Liver (tissue), 3 donors: ENCODE data around the gene CREBBP.

Experiments used
- CTCF ChIP-seq: fragments of 150-350 bp; IDR thresholded peaks from 2 replicates; pipeline ENCODE4 v1.5.1; 2017; ENCODE audit warnings: improper control_type of control experiment, low read depth, low read length; ENCODE audit not compliant: missing input control
- FOXA1 ChIP-seq: IDR thresholded peaks from 2 replicates; pipeline ENCODE4 v1.6.1; 2016; ENCODE audit warnings: antibody characterized with exemption
- MAX ChIP-seq: IDR thresholded peaks from 2 replicates; pipeline ENCODE4 v1.6.1; 2016; ENCODE audit warnings: antibody characterized with exemption
- RAD21 ChIP-seq, 2 donors: IDR thresholded peaks; 2 replicates each; pipeline ENCODE4 v1.6.1; 2016; ENCODE audit warnings: antibody characterized with exemption in 2 of 2, mild to moderate bottlenecking in 2 of 2
- REST ChIP-seq: IDR thresholded peaks from 2 replicates; pipeline ENCODE4 v1.6.1; 2016; ENCODE audit warnings: antibody characterized with exemption, mild to moderate bottlenecking
- RXRA ChIP-seq, 2 donors: IDR thresholded peaks; 2 replicates each; pipeline ENCODE4 v1.6.1; 2017 to 2018; ENCODE audit warnings: antibody characterized with exemption in 2 of 2, mild to moderate bottlenecking in 1 of 2
- ZBTB33 ChIP-seq: IDR thresholded peaks from 2 replicates; pipeline ENCODE4 v1.6.1; 2016; ENCODE audit warnings: antibody characterized with exemption
- donor health status: healthy.
- donor health status: healthy.

- no peak for TF ChIP-seq CTCF
- no peak for TF ChIP-seq RXRA (IDR thresholded peaks at IDR 0.05)
- TF ChIP-seq REST = no peak
- no peak for TF ChIP-seq ZBTB33
- no peak for TF ChIP-seq RAD21 (IDR thresholded peaks at IDR 0.05)
- TF ChIP-seq FOXA1 = no peak
- TF ChIP-seq MAX = no peak
Observed at GRCh38 chr16:3846087-3846486, 34.4 kb downstream of the CREBBP start.
